HuH-7 (cell line): Measurements from ENCODE around the gene SLC9A5.

Experiments
- DNase-seq: peaks from one replicate; pipeline ENCODE4 v3.0.0; 2011; ENCODE audit warnings: low spot score

SLC9A5 gene

GRCh38 chr16:67281536-67282446 lies 33.0 kb downstream of the SLC9A5 start:
- no peak for DNase-seq

- DNase-seq: no peak
Observed at GRCh38 chr16:67282447-67282805, 33.6 kb downstream of the SLC9A5 start.

GRCh38 chr16:67283039-67283825 lies 34.5 kb downstream of the SLC9A5 start:
- no peak for DNase-seq

DNA sequence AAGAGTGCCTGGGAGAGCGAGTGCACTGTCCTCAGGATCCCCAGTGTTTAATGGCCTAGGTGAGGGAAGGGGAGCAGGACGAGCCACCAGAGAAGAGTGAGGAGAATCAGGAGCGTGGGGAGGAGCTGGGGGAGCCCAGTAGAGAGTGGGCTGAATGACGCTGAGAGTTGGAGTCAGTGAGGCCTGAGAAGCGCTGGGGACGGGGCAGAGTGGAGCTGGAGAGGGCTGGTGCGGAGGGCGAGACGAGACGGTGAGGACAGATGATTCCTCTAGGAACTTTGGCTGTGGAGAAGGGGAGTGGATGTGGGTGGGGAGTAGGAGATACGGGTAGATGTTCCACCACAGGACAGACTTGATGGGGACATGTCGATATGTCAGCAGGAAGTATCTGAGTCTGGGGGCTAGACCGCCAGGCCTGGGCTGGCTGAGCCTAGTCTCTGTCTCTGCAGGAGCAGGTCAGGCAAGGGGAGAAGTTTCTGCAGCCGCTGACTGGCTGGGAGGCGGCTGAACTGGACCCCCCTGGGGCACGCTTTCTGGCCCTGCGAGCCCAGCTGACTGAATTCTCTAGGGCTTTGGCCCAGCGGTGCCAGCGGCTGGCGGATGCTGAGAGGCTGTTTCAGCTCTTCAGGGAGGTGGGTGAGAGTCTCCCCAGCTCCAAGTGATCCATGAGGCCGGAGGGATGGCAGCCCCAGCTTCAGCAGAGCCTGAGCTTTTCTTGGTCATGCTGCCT lies 35.2 kb downstream of the SLC9A5 start:
- no peak for DNase-seq

DNA sequence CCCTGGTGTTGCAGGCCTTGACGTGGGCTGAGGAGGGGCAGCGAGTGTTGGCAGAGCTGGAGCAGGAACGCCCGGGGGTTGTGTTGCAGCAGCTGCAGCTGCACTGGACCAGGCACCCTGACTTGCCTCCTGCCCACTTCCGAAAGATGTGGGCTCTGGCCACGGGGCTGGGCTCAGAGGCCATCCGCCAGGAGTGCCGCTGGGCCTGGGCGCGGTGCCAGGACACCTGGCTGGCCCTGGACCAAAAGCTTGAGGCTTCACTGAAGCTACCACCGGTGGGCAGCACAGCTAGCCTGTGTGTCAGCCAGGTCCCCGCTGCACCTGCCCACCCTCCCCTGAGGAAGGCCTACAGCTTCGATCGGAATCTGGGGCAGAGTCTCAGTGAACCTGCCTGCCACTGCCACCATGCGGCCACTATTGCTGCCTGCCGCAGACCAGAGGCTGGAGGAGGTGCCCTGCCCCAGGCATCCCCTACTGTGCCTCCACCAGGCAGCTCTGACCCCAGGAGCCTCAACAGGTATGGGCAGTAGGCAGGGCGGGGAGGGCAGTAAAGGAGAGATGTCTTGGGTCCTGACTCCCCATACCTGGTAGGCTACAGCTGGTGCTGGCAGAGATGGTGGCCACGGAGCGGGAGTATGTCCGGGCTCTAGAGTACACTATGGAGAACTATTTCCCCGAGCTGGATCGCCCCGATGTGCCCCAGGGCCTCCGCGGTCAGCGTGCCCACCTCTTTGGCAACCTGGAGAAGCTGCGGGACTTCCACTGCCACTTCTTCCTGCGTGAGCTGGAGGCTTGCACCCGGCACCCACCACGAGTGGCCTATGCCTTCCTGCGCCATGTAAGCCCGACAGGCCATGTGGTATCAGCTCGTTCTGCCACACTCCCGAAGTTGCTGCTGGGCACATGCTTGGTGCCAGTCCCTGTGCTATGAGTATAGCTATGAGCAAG lies 36.2 kb downstream of the SLC9A5 start:
- DNase-seq: peak; percentile 84

- DNase-seq: no peak
Observed at GRCh38 chr16:67286441-67287235, 37.9 kb downstream of the SLC9A5 start.

GRCh38 chr16:67287960-67288359 lies 39.2 kb downstream of the SLC9A5 start:
- DNase-seq: no peak

DNA sequence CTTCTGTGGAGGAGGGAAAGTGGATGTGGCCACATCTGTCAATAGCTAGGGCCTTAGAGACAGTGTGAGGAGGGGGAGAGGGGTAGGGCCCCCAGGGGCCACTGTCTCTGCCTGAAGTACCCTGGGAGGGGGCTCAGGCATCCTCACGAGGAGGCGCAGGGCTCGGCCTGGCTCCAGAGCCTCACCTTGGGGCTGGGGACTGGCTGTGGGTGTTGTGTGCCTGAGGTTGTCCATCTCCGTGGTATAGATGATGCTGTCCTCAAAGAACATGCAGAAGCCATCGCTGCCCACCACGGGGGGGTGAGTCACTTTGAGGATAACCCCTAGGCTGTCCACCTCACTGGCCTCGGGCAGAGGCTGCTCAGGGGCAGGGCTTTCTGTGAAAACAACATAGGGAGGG lies 42.7 kb downstream of the SLC9A5 start:
- no peak for DNase-seq

DNA sequence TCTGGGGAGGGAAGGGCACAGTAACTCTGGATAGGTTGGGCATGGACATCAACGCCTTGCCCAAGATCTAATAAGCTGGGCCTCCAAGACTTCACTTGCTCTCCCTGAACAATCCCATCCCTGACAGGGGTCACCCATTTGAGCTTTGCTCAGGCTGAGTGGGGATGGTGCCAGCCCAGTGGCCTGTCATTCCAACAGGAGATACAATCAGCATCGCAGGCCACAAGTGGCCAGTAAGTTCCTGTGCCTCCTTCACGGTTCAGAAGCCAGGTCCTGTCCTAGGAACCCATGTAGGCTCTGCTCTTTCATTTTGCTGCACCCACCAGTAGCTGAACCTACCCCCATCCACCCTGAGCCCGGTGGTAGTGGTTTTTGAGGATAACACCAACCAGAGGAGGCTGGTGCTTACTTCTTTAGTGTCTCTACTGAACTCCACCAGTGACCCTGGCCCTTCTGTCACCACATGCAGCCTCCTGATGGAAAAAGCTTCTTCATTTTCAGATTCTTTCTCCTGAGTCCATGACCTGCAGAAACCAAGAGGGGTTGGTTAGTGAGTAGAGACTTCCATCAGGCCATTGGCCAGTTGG lies 45.5 kb downstream of the SLC9A5 start:
- DNase-seq: no peak

DNA sequence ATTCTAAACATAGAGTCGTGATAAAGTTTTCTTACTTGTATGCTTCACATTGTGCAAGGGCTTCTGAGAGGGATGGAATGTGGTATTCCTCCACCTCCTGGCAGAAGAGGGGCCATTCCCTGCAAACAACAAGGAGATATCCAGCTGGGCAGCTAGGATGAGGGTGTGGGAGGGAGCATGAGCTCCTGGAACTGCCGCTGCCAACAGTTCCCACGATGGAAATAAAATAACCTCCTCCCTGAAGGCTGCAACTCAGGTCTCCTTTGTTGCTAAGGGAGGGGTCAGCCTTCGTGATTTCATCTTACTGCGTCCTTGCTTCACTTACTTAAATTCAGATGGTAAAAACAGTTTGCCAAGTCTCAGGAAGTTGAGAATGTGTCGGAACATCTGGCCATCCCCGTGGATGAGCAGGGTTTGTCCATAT lies 46.2 kb downstream of the SLC9A5 start:
- no peak for DNase-seq

DNA sequence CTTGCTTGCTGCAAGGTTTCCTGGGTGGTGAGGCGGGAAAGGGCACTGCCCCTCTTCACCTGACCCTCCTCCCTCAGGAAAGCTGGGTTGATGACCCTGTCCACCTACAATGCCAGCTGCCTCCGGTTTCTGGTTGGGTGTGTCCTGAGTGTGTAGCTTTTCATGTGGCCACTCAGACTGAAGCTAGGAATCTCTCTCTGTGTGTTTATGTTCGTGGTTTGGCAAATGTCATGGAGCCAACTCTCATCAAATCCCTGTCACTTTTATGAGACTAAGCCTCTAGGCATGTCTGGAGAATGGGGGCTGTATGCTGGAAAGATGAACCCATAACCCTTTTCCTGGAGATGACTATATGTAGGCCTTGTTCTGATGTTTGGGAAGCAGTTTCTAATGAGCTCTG lies 47.6 kb downstream of the SLC9A5 start:
- DNase-seq: no peak

DNA sequence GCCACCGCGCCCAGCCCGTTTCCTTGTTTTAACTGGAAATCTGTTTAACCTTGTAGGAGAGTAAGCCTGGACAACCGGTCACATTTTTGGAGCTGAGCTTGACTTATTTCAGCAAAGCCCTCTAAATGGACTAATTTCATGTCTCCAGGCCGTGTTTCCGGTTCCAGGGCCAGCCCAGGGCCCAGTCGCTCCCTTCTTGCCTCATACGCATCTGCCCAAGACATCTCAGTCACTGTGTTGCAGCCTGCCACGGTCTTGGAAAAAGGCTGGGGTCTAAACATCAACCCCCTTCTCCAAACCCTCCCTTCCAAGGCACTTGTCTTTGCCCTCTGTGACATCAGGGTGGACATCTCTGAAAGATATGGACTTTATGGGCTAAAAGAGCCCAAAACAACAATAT lies 49.5 kb downstream of the SLC9A5 start:
- no peak for DNase-seq

DNA sequence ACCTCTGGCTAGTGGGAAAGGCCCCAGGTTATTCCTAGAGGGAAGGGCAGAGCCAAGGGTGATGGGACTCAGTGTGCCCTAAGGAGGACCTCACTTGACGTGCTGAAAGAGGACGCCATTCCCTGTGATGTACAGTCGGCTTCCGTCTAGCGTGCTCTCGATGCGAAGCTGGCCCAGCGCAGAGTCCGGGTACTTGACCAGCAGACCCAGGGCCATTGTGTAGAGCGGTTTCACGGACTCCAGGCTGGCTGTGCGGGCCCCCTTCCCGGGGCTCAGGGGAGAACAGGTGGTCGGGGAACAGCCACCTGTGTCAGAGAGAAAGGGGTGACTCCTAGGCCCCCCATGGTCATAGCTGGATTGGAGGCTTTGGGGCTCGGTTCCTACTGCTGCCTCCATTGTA lies 50.5 kb downstream of the SLC9A5 start:
- no peak for DNase-seq

DNA sequence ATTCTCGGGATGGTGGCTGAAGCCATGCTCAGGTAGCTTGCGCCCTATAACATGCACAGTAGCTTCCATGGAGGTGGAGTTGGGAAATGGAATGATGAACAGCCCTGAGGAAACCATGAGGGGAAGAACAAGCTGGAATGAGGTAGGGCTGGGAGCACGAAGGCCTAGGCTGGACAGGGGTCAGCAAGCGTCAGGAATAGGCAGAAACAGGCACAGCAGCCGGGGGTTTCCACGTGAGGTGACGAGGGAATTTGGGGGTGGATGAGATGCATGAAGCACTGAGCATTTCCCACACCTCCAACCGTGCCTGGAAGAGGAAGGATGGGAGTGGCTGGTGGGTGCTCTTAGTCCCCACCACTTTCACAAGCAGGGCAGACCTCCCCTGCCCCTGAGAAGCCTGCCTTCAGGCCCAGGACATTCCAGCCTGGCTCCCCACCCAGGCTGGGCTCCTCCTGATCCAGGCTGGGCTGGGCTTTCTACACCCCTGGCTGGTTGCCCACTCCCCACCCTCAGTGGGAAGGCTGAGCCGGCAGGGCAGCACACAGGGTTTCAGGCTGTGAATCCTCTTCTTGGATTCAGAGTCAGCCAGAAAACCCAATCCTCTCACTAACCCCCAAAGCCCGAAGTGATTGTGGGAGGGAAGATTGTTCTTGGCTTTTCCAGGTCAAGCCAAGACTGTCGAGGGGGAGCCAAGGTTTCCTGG lies 52.5 kb downstream of the SLC9A5 start:
- DNase-seq: no peak

- DNase-seq: no peak
Observed at GRCh38 chr16:67302076-67302475, 53.3 kb downstream of the SLC9A5 start.

DNA sequence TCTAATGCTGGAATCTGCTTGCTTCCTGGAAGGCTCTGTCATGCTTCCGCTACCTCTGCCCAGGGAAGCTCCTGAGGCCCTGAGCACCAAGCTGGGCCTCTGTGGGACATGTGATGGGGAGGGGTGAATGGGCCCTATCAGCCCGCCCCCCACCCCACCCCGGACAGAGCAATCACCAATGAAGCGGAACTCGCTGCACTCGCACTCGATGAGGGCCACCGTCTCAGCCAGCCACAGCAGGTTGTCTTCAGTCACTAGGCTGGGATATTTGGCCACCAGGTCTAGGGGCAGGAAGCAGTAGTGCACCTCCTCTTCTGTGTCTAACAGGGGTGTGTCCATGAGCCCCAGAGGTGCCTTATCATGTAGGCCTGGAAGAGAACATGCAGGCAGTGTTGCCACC lies 54.2 kb downstream of the SLC9A5 start:
- no peak for DNase-seq

DNA sequence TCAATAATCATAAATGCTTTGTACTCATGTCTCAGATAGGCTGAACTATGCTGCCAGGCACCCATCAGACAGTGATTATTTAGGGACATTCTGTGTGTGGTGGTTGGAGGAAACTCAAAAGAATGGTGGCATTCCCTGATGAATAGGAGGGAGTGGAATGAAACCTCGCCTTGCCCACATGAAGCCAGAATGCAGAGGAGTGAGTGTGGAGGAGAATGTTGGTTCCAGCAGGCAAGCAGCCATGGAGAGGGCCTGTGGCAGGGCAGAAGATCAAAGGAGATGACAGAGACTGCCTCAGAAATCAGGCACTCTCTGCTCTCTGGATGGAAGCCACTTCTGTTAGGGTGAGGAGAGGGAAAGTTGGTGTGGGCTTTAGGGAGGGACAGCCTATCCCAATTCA lies 55.2 kb downstream of the SLC9A5 start:
- no peak for DNase-seq

- no peak for DNase-seq
Observed at GRCh38 chr16:67305216-67306071, 56.7 kb downstream of the SLC9A5 start.

DNA sequence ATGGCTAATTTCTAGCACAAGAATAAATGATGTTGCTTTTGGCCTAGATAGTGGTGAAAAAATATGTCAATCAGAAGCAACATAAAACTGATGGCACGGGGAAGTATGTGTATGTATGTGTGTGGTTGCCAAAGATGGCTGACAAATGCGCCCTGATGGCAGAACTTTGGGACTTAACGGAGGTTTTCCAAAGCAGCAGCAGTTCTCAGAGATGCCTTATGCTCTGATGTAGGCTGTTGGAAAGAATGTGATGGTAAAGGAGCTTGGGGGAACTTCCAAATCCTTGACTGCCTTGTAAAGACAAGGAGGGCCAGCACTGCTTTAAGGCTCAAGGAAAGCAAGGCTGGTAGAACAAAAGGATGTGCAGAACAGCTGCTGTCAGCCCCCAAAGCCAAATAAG lies 61.8 kb downstream of the SLC9A5 start:
- no peak for DNase-seq
